Measurements from ENCODE around the gene DAAM1. TPM values are rescaled to one million over a fixed set of nuclear protein-coding genes. Genes with fewer than 3 reads are reported as not detected.

Gene DAAM1
- polyA plus RNA-seq, 1 experiment = 4.7 TPM

DNA sequence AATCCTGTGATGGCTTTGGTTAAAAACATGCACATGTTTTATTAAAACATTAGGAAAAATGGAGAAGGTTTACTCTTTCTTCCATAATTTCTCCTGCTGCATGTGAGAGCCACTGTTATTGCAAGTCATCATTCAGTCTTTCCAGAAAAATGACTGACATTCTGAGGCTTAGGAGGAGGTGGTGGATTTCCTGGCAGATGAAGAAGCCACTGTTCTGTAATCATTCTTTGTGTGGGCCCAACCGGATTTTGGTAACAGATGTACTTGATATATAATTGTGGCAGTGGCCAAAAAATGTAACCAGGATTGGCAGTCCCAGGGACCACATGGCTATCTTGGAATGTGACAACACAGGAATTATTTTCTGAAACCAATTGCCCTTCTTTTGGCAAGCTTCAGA lies 120.2 kb downstream of the DAAM1 start:
- POLR2A ChIA-PET = no interaction called here
- no peak for DNase-seq (ENCODE audit: low read depth)

DNA sequence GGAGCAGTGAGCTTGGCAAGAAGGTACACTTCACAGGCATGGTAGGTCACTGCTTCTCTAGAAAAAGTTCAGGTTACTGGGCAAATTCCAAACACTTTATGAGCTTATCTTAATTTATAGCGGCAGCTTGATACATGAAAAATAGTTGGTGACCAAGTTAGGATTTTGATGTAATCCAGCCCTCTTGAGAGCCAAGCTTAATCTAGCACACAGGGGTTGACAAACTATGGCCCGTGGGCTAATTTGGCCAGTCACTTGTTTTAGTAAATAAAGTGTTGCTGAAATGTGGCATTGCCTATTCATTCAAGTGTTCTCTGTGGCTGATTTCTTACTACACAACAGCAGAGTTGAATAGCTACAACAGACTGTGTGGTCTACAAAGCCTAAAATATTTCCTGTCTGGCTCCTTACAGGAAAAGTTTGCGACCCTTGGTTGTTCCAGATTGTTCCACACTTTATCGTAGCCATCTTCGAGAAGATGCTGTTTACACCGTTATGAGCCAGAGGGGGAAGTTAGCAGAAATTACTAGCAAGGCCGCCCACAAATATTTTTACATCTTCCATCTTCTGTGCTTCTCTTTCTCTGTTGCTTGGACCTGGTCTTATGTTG lies 120.9 kb downstream of the DAAM1 start:
- ChIA-PET CTCF (interaction anchor here (0.6 kb wide), 1 partner anchor 177 kb away, joined by 3 read pairs; no protein-coding TSS in a partner anchor), POLR2A (no interaction called here)
- TF ChIP-seq, protein P1, sequence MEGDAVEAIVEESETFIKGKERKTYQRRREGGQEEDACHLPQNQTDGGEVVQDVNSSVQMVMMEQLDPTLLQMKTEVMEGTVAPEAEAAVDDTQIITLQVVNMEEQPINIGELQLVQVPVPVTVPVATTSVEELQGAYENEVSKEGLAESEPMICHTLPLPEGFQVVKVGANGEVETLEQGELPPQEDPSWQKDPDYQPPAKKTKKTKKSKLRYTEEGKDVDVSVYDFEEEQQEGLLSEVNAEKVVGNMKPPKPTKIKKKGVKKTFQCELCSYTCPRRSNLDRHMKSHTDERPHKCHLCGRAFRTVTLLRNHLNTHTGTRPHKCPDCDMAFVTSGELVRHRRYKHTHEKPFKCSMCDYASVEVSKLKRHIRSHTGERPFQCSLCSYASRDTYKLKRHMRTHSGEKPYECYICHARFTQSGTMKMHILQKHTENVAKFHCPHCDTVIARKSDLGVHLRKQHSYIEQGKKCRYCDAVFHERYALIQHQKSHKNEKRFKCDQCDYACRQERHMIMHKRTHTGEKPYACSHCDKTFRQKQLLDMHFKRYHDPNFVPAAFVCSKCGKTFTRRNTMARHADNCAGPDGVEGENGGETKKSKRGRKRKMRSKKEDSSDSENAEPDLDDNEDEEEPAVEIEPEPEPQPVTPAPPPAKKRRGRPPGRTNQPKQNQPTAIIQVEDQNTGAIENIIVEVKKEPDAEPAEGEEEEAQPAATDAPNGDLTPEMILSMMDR (IDR thresholded peaks at IDR 0.05; ENCODE audit: insufficient read depth, low read depth, low read length) = no peak
- no peak overlapping the region for H3K4me3 ChIP-seq (ENCODE audit: low read depth, low read length)
- DNase-seq (ENCODE audit: low read depth) = no peak
- no peaks in the 10 kb centered on the region for H3K27me3 ChIP-seq (ENCODE audit: control insufficient read depth, insufficient read depth, low read length)
- no peaks in the 10 kb centered on the region for H3K36me3 ChIP-seq (ENCODE audit: control insufficient read depth, insufficient read depth, low read length)

More for the DNA sequence above, 120.2 kb downstream of the DAAM1 start:
- no peaks in the 10 kb centered on the region for H3K36me3 ChIP-seq (ENCODE audit: control insufficient read depth, insufficient read depth, low read length)
- no peaks in the 10 kb centered on the region for H3K27me3 ChIP-seq (ENCODE audit: control insufficient read depth, insufficient read depth, low read length)
- H3K4me3 ChIP-seq (ENCODE audit: low read depth, low read length) = no peak overlapping the region
- TF ChIP-seq, protein P1 (IDR thresholded peaks at IDR 0.05; ENCODE audit: insufficient read depth, low read depth, low read length) = no peak
- CTCF ChIA-PET = no interaction called here

DNA sequence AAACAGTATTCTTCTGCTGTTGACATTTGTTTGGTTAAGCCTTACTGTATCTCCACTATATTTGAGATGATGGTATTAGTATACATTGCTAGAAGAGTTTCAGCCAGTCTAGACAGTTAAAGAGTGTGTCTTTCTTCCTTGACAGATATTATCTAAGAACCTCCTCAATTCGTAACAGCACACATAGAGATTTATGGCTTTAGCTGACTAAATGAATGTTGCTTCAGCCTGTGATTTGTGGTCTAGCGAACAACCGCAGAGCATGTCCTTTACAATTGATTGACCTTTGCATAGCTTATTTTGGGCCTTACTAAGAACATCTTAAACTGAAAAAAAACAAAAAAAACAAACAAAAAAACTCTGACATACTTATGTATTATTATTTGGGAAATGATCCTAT lies 122.2 kb downstream of the DAAM1 start:
- POLR2A ChIA-PET = no interaction called here
- no peaks in the 10 kb centered on the region for H3K27me3 ChIP-seq (ENCODE audit: control insufficient read depth, insufficient read depth, low read length)
- TF ChIP-seq, protein P1 (IDR thresholded peaks at IDR 0.05; ENCODE audit: insufficient read depth, low read depth, low read length) = no peak
- CTCF ChIA-PET = no interaction called here
- no peak overlapping the region for H3K4me3 ChIP-seq (ENCODE audit: low read depth, low read length)
- DNase-seq (ENCODE audit: low read depth) = no peak
- H3K36me3 ChIP-seq (ENCODE audit: control insufficient read depth, insufficient read depth, low read length) = no peaks in the 10 kb centered on the region

DNA sequence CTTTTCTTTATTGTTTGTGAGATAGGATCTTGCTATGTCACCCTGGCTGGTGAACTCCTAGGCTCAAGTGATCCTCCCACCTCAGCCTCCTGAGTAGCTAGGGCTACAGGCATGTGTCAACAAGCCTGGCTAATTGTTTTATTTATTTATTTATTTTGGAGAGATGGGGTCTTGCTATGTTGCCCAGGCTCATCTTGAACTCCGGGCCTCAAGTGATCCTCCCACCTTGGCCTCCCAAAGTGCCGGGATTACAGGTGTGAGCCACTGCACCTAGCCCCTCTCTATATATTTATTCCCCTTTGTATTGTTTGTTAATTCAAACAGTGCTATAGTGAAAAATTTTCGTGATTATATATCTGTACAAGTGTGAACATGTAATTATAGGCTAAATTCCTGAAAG lies 123.3 kb downstream of the DAAM1 start:
- CTCF ChIA-PET = no interaction called here
- Histone ChIP-seq H3K36me3 (ENCODE audit: control insufficient read depth, insufficient read depth, low read length) (no peaks in the 10 kb centered on the region), H3K4me3 (ENCODE audit: low read depth, low read length) (no peak overlapping the region), H3K27me3 (ENCODE audit: control insufficient read depth, insufficient read depth, low read length) (no peaks in the 10 kb centered on the region)
- no peak for DNase-seq (ENCODE audit: low read depth)
- POLR2A ChIA-PET = no interaction called here
- TF ChIP-seq, protein P1 (IDR thresholded peaks at IDR 0.05; ENCODE audit: insufficient read depth, low read depth, low read length) = no peak

DNA sequence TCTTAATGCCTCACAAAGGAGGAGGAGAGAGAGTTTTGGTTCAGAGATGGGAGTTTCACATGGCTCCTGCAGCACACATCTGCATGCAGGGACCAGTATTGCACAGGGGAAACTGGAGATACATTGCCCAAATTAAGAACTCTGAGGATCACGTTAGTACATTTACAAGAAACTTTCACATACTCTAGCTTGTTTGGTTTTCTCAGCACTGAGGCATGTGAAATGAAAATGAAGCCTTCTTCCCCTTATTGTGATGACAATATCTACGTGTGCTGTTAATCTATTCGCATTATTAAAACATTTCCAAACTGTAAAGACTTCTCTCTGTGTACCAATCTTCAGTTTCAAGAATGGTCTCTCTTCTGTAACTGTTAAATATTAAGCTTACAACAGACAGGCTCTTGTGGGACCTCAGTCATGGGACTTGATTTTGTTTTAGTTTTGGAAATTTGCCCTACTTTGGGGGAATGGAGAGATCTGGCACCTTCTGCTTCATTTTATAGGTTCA lies 124.7 kb downstream of the DAAM1 start:
- H3K27me3 ChIP-seq (ENCODE audit: control insufficient read depth, insufficient read depth, low read length) = no peaks in the 10 kb centered on the region
- DNase-seq (ENCODE audit: low read depth) = no peak
- ChIA-PET CTCF (interaction anchor here (1.2 kb wide), 1 partner anchor 95 kb away, joined by 3 read pairs; no protein-coding TSS in a partner anchor), POLR2A (no interaction called here)
- TF ChIP-seq, protein P1 (IDR thresholded peaks at IDR 0.05; ENCODE audit: insufficient read depth, low read depth, low read length) = no peak
- H3K4me3 ChIP-seq (ENCODE audit: low read depth, low read length) = no peak overlapping the region
- no peaks in the 10 kb centered on the region for H3K36me3 ChIP-seq (ENCODE audit: control insufficient read depth, insufficient read depth, low read length)

All from BJ (cell line).